Astrocyte of the cerebellum (primary cell): Measurements from ENCODE around the gene TP53.

Source experiments
- DNase-seq: peaks from one replicate; pipeline ENCODE4 v3.0.0-alpha.2; 2011; ENCODE audit warnings: low read depth
- H3K4me3 ChIP-seq: 2 replicates; pipeline ENCODE4 v1.5.1; 2011; ENCODE audit warnings: mild to moderate bottlenecking, low read depth, low read length, moderate library complexity
- in situ Hi-C: cut with HindIII; loops from 2 replicates; pipeline ENCODE4 v1.10.0; 2017; ENCODE audit warnings: low sequenced_read_pairs
- TF ChIP-seq, protein P1 (sequence below): IDR thresholded peaks from 2 replicates; pipeline ENCODE4 v1.5.1; 2012; ENCODE audit warnings: low read length, low read depth, moderate library complexity, mild to moderate bottlenecking; ENCODE audit errors: missing control alignments

The TP53 gene

DNA sequence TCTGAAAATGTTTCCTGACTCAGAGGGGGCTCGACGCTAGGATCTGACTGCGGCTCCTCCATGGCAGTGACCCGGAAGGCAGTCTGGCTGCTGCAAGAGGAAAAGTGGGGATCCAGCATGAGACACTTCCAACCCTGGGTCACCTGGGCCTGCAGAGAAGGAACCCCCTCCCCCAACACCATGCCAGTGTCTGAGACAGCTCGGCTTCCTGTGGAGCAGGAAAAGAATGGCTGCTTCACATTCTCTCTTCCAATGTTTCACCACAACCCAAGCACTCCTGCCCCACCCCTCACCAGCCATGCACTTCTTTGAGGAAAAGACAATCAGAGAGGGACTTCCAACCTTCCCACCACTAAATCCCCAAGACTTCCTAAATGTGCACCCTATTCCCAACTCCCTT lies 10.8 kb downstream of the TP53 start:
- TF ChIP-seq, protein P1, sequence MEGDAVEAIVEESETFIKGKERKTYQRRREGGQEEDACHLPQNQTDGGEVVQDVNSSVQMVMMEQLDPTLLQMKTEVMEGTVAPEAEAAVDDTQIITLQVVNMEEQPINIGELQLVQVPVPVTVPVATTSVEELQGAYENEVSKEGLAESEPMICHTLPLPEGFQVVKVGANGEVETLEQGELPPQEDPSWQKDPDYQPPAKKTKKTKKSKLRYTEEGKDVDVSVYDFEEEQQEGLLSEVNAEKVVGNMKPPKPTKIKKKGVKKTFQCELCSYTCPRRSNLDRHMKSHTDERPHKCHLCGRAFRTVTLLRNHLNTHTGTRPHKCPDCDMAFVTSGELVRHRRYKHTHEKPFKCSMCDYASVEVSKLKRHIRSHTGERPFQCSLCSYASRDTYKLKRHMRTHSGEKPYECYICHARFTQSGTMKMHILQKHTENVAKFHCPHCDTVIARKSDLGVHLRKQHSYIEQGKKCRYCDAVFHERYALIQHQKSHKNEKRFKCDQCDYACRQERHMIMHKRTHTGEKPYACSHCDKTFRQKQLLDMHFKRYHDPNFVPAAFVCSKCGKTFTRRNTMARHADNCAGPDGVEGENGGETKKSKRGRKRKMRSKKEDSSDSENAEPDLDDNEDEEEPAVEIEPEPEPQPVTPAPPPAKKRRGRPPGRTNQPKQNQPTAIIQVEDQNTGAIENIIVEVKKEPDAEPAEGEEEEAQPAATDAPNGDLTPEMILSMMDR: no peak
- no peak overlapping the region for H3K4me3 ChIP-seq
- in situ Hi-C loops: no loop called here
- DNase-seq: no peak

DNA sequence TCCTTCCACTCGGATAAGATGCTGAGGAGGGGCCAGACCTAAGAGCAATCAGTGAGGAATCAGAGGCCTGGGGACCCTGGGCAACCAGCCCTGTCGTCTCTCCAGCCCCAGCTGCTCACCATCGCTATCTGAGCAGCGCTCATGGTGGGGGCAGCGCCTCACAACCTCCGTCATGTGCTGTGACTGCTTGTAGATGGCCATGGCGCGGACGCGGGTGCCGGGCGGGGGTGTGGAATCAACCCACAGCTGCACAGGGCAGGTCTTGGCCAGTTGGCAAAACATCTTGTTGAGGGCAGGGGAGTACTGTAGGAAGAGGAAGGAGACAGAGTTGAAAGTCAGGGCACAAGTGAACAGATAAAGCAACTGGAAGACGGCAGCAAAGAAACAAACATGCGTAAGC lies 12.4 kb downstream of the TP53 start:
- H3K4me3 ChIP-seq: no peak overlapping the region
- no peak for DNase-seq
- TF ChIP-seq, protein P1: no peak
- in situ Hi-C loops: no loop called here

DNA sequence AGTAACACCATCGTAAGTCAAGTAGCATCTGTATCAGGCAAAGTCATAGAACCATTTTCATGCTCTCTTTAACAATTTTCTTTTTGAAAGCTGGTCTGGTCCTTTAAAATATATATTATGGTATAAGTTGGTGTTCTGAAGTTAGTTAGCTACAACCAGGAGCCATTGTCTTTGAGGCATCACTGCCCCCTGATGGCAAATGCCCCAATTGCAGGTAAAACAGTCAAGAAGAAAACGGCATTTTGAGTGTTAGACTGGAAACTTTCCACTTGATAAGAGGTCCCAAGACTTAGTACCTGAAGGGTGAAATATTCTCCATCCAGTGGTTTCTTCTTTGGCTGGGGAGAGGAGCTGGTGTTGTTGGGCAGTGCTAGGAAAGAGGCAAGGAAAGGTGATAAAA lies 14.1 kb downstream of the TP53 start:
- TF ChIP-seq, protein P1: peak; percentile 40
- DNase-seq: no peak
- in situ Hi-C loops: no loop called here
- no peak overlapping the region for H3K4me3 ChIP-seq

DNA sequence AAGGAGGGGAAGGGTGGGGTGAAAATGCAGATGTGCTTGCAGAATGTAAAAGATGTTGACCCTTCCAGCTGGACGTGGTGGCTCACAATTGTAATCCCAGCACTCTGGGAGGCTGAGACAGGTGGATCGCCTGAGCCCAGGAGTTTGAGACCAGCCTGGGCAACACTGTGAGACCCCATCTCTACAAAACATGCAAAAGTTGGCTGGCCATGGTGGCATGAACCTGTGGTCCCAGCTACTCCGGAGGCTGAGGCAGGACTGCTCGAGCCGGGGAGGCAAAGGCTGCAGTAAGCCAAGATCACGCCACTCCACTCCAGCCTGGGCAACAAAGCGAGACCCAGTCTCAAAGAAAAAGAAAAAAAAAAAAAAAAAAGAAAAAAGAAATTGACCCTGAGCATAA lies 18.8 kb downstream of the TP53 start:
- no peak overlapping the region for H3K4me3 ChIP-seq
- no peak for DNase-seq
- TF ChIP-seq, protein P1: no peak
- in situ Hi-C loops: no loop called here

DNA sequence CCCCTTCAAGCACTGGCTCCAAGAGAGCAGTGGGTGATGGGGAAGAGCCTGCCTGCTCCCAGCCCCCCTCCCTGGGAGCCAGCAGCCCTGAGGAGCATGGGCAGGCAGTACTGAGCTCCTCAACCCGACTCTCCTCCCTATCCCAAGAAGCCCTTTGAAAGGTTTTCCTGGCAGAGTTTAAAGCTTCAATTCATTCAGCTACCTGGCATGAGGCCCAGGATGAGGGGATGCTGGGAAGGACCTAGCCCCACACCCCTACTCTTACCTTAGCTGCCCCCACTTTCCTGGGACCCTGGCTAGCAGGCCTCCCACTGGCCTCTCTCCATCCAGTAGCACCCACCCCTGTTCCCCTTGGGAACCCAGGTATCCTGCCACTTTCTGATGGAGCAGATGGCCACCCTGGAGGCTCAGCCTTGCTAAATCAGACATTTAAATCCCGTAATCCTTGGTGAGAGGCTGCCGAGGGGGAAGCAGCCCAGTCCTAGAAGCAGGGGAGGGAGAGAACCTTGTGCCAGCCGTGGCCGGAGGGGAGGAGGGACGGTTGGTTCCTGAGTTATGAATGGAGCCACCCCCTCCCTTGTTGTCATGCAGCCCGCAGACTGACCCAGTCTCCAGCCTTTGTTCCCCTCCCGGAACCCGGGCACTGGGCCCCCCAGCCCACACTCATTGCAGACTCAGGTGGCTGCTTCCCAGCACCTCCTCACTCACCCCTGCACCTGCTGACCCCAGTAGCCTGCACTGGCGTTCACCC lies 19.5 kb downstream of the TP53 start:
- H3K4me3 ChIP-seq: no peak overlapping the region
- in situ Hi-C loops: no loop called here
- no peak for DNase-seq
- TF ChIP-seq, protein P1: no peak

DNA sequence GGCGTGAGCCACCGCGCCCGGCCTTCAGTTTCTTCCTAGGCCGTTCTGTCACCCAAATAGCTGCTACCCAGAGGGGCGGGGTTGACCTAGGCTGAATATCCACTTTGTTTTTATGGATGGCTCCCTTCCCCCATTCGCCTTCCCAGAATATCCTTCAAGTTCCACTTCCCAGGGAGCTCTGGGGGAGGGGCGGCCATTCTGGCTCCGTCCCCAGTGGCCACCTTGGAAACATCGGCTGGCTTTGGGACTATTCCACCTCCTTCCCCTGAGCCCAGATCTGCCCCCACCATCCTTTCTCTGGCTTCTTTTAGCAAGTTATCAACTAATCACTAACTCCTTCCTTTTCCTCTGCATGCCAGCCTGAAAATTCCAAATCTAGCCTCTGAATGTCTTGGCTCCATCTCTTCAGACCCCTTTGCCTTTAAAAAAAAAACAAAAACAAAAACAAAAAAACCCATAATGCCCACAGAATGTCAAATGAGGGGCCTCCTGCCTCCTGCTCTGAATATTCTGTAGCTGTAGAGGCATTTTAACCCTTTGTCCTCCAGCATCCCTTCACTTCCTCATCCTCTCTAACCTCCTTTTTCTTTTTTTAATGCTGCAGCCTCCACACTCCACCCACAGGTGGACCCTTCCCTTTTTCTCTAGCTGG lies 30.2 kb downstream of the TP53 start:
- DNase-seq: no peak
- in situ Hi-C loops: no loop called here
- TF ChIP-seq, protein P1: no peak
- no peak overlapping the region for H3K4me3 ChIP-seq

DNA sequence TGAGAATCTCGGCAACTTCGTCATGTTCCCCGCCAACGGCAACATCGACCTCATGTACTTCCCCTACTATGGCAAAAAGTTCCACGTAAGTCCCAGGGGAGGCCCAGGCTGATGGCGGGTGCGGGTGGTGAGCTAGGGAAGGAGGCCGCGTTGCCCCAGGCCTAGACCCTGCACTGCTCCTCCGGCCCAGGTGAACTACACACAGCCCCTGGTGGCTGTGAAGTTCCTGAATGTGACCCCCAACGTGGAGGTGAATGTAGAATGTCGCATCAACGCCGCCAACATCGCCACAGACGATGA lies 31.8 kb downstream of the TP53 start:
- no peak overlapping the region for H3K4me3 ChIP-seq
- in situ Hi-C loops: no loop called here
- no peak for DNase-seq
- TF ChIP-seq, protein P1: no peak
